H1 (cell line): Measurements from ENCODE around the gene COL6A2. TPM values are rescaled to one million over a fixed set of nuclear protein-coding genes. Genes with fewer than 3 reads are reported as not detected.

ENCODE experiments used
- CTCF ChIA-PET: fragments of 300-600 bp; sonication (Branson Sonifier 250); formaldehyde crosslinking; loops from one replicate; lab custom pipeline; 2021; ENCODE audit not compliant: partially characterized antibody; lab: Charles Lee
- POLR2A ChIA-PET: fragments of 300-600 bp; sonication (Branson Sonifier 250); formaldehyde crosslinking; loops from one replicate; lab custom pipeline; 2021; ENCODE audit warnings: inconsistent platforms; ENCODE audit not compliant: partially characterized antibody; lab: Charles Lee
- DNase-seq, 2 experiments: peaks; one replicate each; pipeline versions ENCODE4 v3.0.0 to v3.0.0-alpha.2; 2010 to 2022; ENCODE audit warnings: low spot score in 2 of 2, low read depth in 1 of 2, mixed read lengths in 1 of 2
- FAIRE-seq: peaks from 2 replicates; lab custom pipeline; 2011; peaks lifted over from hg19 to GRCh38; lab: Jason Lieb, UNC
- H2AFZ ChIP-seq: 2 replicates; pipeline ENCODE4 v1.8.1; 2012; ENCODE audit warnings: low read length, inconsistent platforms
- H2AK5ac ChIP-seq: 2 replicates; pipeline ENCODE4 v1.6.1; 2013; ENCODE audit warnings: low read depth, low read length
- H2BK120ac ChIP-seq: replicated peaks from 2 replicates; pipeline ENCODE3; 2013; ENCODE audit warnings: low read depth, low read length, inconsistent platforms
- H2BK12ac ChIP-seq: 2 replicates; pipeline ENCODE4 v1.6.1; 2013; ENCODE audit warnings: low read depth, low read length
- H2BK15ac ChIP-seq: 2 replicates; pipeline ENCODE4 v1.6.1; 2013; ENCODE audit warnings: low read length
- H2BK20ac ChIP-seq: 2 replicates; pipeline ENCODE4 v1.6.1; 2013; ENCODE audit warnings: low read length
- H2BK5ac ChIP-seq: 2 replicates; pipeline ENCODE4 v1.6.1; 2013; ENCODE audit warnings: low read depth, low read length
- H3K14ac ChIP-seq: 2 replicates; pipeline ENCODE4 v1.6.1; 2013; ENCODE audit warnings: inconsistent platforms; ENCODE audit not compliant: insufficient read length
- H3K18ac ChIP-seq: 2 replicates; pipeline ENCODE4 v1.6.1; 2013; ENCODE audit warnings: low read length; ENCODE audit errors: extremely low read depth
- H3K23ac ChIP-seq: 2 replicates; pipeline ENCODE4 v1.6.1; 2013; ENCODE audit warnings: inconsistent platforms; ENCODE audit not compliant: insufficient read length
- H3K23me2 ChIP-seq: 2 replicates; pipeline ENCODE4 v1.6.1; 2013; ENCODE audit warnings: low read depth, low read length
- H3K27ac ChIP-seq: 2 replicates; pipeline ENCODE4 v1.6.1; 2011; ENCODE audit warnings: low read depth, low read length, inconsistent platforms
- H3K27me3 ChIP-seq, 4 experiments: replicated peaks in 1 of 4; 1 replicate in 1 of 4; 2 replicates in 3 of 4; pipeline versions ENCODE4 v1.6.1 to v1.8.1; 2011 to 2013; ENCODE audit warnings: low read length in 3 of 4, mild to moderate bottlenecking in 3 of 4, inconsistent platforms in 2 of 4, mixed read lengths in 2 of 4, moderate library complexity in 1 of 4; ENCODE audit not compliant: control insufficient read depth in 3 of 4, insufficient read depth in 3 of 4; ENCODE audit errors: extremely low read depth in 1 of 4
- H3K36me3 ChIP-seq, 4 experiments: 2 replicates each; pipeline versions ENCODE4 v1.6.1 to v1.8.1; 2011 to 2013; ENCODE audit warnings: mild to moderate bottlenecking in 4 of 4, low read length in 3 of 4, moderate library complexity in 2 of 4, control low read depth in 1 of 4, inconsistent platforms in 1 of 4; ENCODE audit not compliant: insufficient read depth in 4 of 4, control insufficient read depth in 2 of 4
- H3K4ac ChIP-seq: replicated peaks from 2 replicates; pipeline ENCODE3; 2013; ENCODE audit warnings: low read length, low read depth, mixed read lengths, inconsistent platforms; ENCODE audit not compliant: insufficient read length
- H3K4me1 ChIP-seq, 4 experiments: replicated peaks in 1 of 4; 1 replicate in 1 of 4; 2 replicates in 3 of 4; pipeline versions ENCODE4 v1.6.1 to v1.8.1; 2011 to 2013; ENCODE audit warnings: low read length in 3 of 4, inconsistent platforms in 2 of 4, mixed read lengths in 1 of 4; ENCODE audit not compliant: insufficient read depth in 4 of 4, control insufficient read depth in 3 of 4
- H3K4me2 ChIP-seq, 2 experiments: 2 replicates each; pipeline versions ENCODE4 v1.6.1 to v1.8.1; 2011 to 2013; ENCODE audit warnings: low read depth in 2 of 2, low read length in 2 of 2, control low read depth in 1 of 2, inconsistent platforms in 1 of 2, mild to moderate bottlenecking in 1 of 2; ENCODE audit not compliant: insufficient read depth in 1 of 2
- H3K4me3 ChIP-seq, 4 experiments: fragments of 200-600, 300-600 bp in 1 of 4; sonication (generic), shearing (Covaris generic), sonication (Bioruptor Twin) in 1 of 4; 2 replicates each; pipeline versions ENCODE4 v1.5.1 to v1.8.1; 2011 to 2016; ENCODE audit warnings: low read length in 4 of 4, low read depth in 3 of 4, control low read depth in 2 of 4, inconsistent platforms in 2 of 4, mild to moderate bottlenecking in 2 of 4, mixed read lengths in 1 of 4, moderate library complexity in 1 of 4; ENCODE audit not compliant: insufficient read depth in 2 of 4; ENCODE audit errors: extremely low read depth in 1 of 4
- H3K56ac ChIP-seq: replicated peaks from 2 replicates; pipeline ENCODE3; 2013; ENCODE audit warnings: low read depth, mild to moderate bottlenecking, mixed read lengths, low read length, inconsistent platforms; ENCODE audit not compliant: insufficient read length
- H3K79me1 ChIP-seq: 2 replicates; pipeline ENCODE4 v1.6.1; 2013; ENCODE audit warnings: low read depth, low read length, control low read depth
- H3K79me2 ChIP-seq, 2 experiments: 2 replicates each; pipeline versions ENCODE4 v1.6.1 to v1.8.1; 2012 to 2013; ENCODE audit warnings: low read length in 2 of 2, mild to moderate bottlenecking in 2 of 2, inconsistent platforms in 1 of 2; ENCODE audit not compliant: insufficient read depth in 2 of 2, control insufficient read depth in 1 of 2
- H3K9ac ChIP-seq, 4 experiments: replicated peaks in 1 of 4; 1 replicate in 1 of 4; 2 replicates in 3 of 4; pipeline versions ENCODE4 v1.6.1 to v1.8.1; 2011 to 2013; ENCODE audit warnings: low read depth in 3 of 4, low read length in 3 of 4, control low read depth in 2 of 4, mild to moderate bottlenecking in 2 of 4, moderate library complexity in 2 of 4, inconsistent platforms in 1 of 4; ENCODE audit errors: extremely low read depth in 1 of 4
- H3K9me3 ChIP-seq, 2 experiments: 2 replicates each; pipeline versions ENCODE4 v1.6.1 to v1.8.1; 2012 to 2013; ENCODE audit warnings: mild to moderate bottlenecking in 2 of 2, moderate library complexity in 2 of 2, control low read depth in 1 of 2, inconsistent platforms in 1 of 2, low read depth in 1 of 2, low read length in 1 of 2, mixed read lengths in 1 of 2; ENCODE audit not compliant: insufficient read depth in 2 of 2
- H4K20me1 ChIP-seq, 2 experiments: replicated peaks in 1 of 2; 2 replicates each; pipeline versions ENCODE3 to v1.8.1; 2011 to 2013; ENCODE audit warnings: inconsistent platforms in 2 of 2, low read length in 2 of 2, mild to moderate bottlenecking in 1 of 2; ENCODE audit not compliant: insufficient read depth in 2 of 2, control insufficient read depth in 1 of 2
- H4K5ac ChIP-seq: 2 replicates; pipeline ENCODE4 v1.6.1; 2013; ENCODE audit warnings: low read length, low read depth, mixed read lengths, inconsistent platforms; ENCODE audit not compliant: insufficient read length
- H4K8ac ChIP-seq: 2 replicates; pipeline ENCODE4 v1.8.0; 2013; ENCODE audit warnings: mild to moderate bottlenecking, moderate library complexity, low read length, inconsistent platforms; ENCODE audit not compliant: insufficient read depth; ENCODE audit errors: extremely low read depth
- H4K91ac ChIP-seq: replicated peaks from 2 replicates; pipeline ENCODE3; 2013; ENCODE audit warnings: low read length, mixed read lengths, inconsistent platforms; ENCODE audit not compliant: insufficient read length
- POLR2AphosphoS5 ChIP-seq: IDR thresholded peaks from 2 replicates; pipeline ENCODE4 v1.6.1; 2011; ENCODE audit warnings: low read depth, low read length
- WGBS, 2 experiments: shearing (Covaris generic) in 1 of 2; methylation state at CpG; one replicate each; pipeline versions ENCODE4 v1.1.6 to v1.1.7; 2013 to 2015; ENCODE audit warnings: low lambda C conversion rate in 2 of 2, mixed read lengths in 2 of 2, inconsistent platforms in 1 of 2, low coverage in 1 of 2, missing lambda C conversion rate in 1 of 2; ENCODE audit not compliant: insufficient replicate concordance in 2 of 2, insufficient coverage in 1 of 2, insufficient read length in 1 of 2; ENCODE audit errors: extremely low coverage in 1 of 2, missing lambda C conversion rate in 1 of 2; 5-methylcytosine and 5-hydroxymethylcytosine counted together
- polyA plus RNA-seq, 7 experiments: library from polyadenylated mRNA; depleted of rRNA in 3 of 7; stranded (reverse) in 5 of 7; unstranded in 2 of 7; fragments of >200 nt in 5 of 7; fragments of 200-250 nt in 2 of 7; gene quantifications; 1 replicate in 5 of 7; 2 replicates in 1 of 7; 4 replicates in 1 of 7; pipeline versions ENCODE4 v1.2.1 to v1.2.3, GENCODE V29; 2011 to 2013; ENCODE audit warnings: missing spikeins in 2 of 7, mixed read lengths in 2 of 7
- total RNA-seq: library from RNA; stranded (reverse); fragmentation: NEBNext Ultra II Directional; extraction: Animal tissue kit (Norgen Biotek cat#: 25700); gene quantifications from 2 replicates; pipeline ENCODE4 v1.2.1, GENCODE V29; 2021
- TF ChIP-seq, protein P1 (sequence below): IDR thresholded peaks from 2 replicates; pipeline ENCODE4 v1.6.1; 2012; ENCODE audit warnings: low read length, inconsistent platforms

Gene COL6A2
- total and polyA plus RNA-seq, 2 of the 8 experiments (the other 6 are each of a cell fraction or from before 2014, with no cell fraction given), result 60.1 to 62.7 TPM

DNA sequence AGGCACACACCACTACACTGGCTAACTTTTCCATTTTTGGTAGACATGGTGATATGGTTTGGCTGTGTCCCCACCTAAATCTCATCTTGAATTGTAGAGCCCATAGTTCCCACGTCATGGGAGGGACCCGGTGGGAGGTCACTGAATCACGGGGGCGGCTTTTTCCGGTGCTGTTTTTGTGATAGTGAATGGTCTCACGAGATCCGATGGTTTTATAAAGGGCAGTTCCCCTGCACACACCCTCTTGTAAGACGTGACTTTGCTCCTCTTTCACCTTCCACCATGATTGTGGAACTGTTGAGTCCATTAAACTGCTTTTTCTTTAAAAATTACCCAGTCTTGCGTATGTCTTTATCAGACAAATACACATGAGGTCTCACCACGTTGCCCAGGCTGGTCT, 58.8 kb downstream of the COL6A2 start:
- Histone ChIP-seq H3K27me3 (no peaks in the 10 kb centered on the region), H4K20me1 (peaks cover 0 to 4% of the 10 kb centered on the region in 2 experiments), H2BK12ac (no peak overlapping the region), H2AFZ (no peak overlapping the region), H4K5ac (no peak overlapping the region), H3K14ac (no peak overlapping the region), H3K27ac (no peak overlapping the region), H3K4me1 (peaks cover 0 to 17% (median 12%) of the 10 kb centered on the region in 4 experiments; a peak in 5 of 7 replicates), H3K56ac (no peak overlapping the region), H3K9ac (no peak overlapping the region), H2BK5ac (no peak overlapping the region; the same call in 1 of the 2 replicates), H3K4me2 (no peak overlapping the region), H3K79me1 (no peaks in the 10 kb centered on the region; the same call in 1 of the 2 replicates), H4K8ac (no peak overlapping the region), H2BK20ac (no peak overlapping the region), H3K18ac (no peak overlapping the region), H2BK120ac (no peak overlapping the region), H3K23ac (no peak overlapping the region), H3K36me3 (peaks cover 0 to 12% (median 6%) of the 10 kb centered on the region in 4 experiments; a peak in 5 of 8 replicates), H3K4me3 (no peak overlapping the region), H4K91ac (no peak overlapping the region), H3K79me2 (no peaks in the 10 kb centered on the region), H3K4ac (no peak overlapping the region), H2BK15ac (no peak overlapping the region), H3K9me3 (peaks cover 4 to 19% of the 10 kb centered on the region in 2 experiments; a peak in 2 of 4 replicates), H3K23me2 (no peaks in the 10 kb centered on the region), H2AK5ac (no peak overlapping the region)
- ChIA-PET CTCF (interaction anchor here (1.5 kb wide), 1 partner anchor 14 kb away, joined by 5 read pairs; no protein-coding TSS in a partner anchor), POLR2A (no interaction called here)
- DNase-seq, result peak in 1 of 2 experiments; percentile 38
- no peak for FAIRE-seq
- TF ChIP-seq, protein P1, sequence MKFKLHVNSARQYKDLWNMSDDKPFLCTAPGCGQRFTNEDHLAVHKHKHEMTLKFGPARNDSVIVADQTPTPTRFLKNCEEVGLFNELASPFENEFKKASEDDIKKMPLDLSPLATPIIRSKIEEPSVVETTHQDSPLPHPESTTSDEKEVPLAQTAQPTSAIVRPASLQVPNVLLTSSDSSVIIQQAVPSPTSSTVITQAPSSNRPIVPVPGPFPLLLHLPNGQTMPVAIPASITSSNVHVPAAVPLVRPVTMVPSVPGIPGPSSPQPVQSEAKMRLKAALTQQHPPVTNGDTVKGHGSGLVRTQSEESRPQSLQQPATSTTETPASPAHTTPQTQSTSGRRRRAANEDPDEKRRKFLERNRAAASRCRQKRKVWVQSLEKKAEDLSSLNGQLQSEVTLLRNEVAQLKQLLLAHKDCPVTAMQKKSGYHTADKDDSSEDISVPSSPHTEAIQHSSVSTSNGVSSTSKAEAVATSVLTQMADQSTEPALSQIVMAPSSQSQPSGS, result no peak
- TF ChIP-seq POLR2AphosphoS5, result no peak
- WGBS, 2 experiments, result 88% methylated on average over 10 of the region's 10 CpGs; no CpG with 5 or more reads in 1 of the 2 experiments
